Measurements from ENCODE around the gene ZNF423.

The ZNF423 gene

GRCh38 chr16:49857423-49858181 lies 1.7 kb upstream of the ZNF423 start:
- TF ChIP-seq CTCF (conservative IDR thresholded peaks at IDR 0.05): peak; percentile 81
- H3K27ac ChIP-seq: peak overlapping the region; percentile 11; the same call in 1 of the 2 replicates

- H3K27ac ChIP-seq: peak overlapping the region; percentile 11; the same call in 1 of the 2 replicates
- TF ChIP-seq CTCF (conservative IDR thresholded peaks at IDR 0.05): no peak
Measured at GRCh38 chr16:49856672-49857330, 889 bp upstream of the ZNF423 start.

GRCh38 chr16:49855280-49855821 lies 561 bp downstream of the ZNF423 start:
- no peak for TF ChIP-seq CTCF (conservative IDR thresholded peaks at IDR 0.05)

GRCh38 chr16:49854796-49855203 lies 1.1 kb downstream of the ZNF423 start:
- no peak for TF ChIP-seq CTCF (conservative IDR thresholded peaks at IDR 0.05)
- peak overlapping the region; percentile 47; the same call in 1 of the 2 replicates for H3K27ac ChIP-seq

More at GRCh38 chr16:49855280-49855821, 561 bp downstream of the ZNF423 start:
- peak overlapping the region; percentile 47; the same call in 1 of the 2 replicates for H3K27ac ChIP-seq

- no peak overlapping the region for H3K27ac ChIP-seq
- no peak for TF ChIP-seq CTCF (conservative IDR thresholded peaks at IDR 0.05)
Measured at GRCh38 chr16:49854188-49854795, 1.6 kb downstream of the ZNF423 start.

- H3K27ac ChIP-seq: no peak overlapping the region
- TF ChIP-seq CTCF (conservative IDR thresholded peaks at IDR 0.05): no peak
Measured at GRCh38 chr16:49852279-49852678, 3.6 kb downstream of the ZNF423 start.

- TF ChIP-seq CTCF (conservative IDR thresholded peaks at IDR 0.05): no peak
- no peak overlapping the region for H3K27ac ChIP-seq
Measured at GRCh38 chr16:49851468-49851787, 4.5 kb downstream of the ZNF423 start.

Data from VCaP (cell line).